A549 (cell line): ENCODE results near the gene RAI14.

Source experiments
- PBX3 ChIP-seq: IDR thresholded peaks from 2 replicates; pipeline ENCODE4 v1.6.1; 2012
- POLR2A ChIP-seq: IDR thresholded peaks from 2 replicates; pipeline ENCODE4 v1.6.1; 2012; ENCODE audit warnings: mild to moderate bottlenecking, low read length
- RCOR1 ChIP-seq: fragments of 150-350 bp; IDR thresholded peaks from 2 replicates; pipeline ENCODE4 v1.6.1; 2014; ENCODE audit warnings: antibody characterized with exemption, low read length, low read depth

- TF ChIP-seq RCOR1 (no peak), PBX3 (no peak), POLR2A (no peak)
These were observed 43.3 kb downstream of the RAI14 start for GRCh38 chr5:34699155-34700077.
